ENCODE data around the gene FAM25A. TPM values are rescaled to one million over a fixed set of nuclear protein-coding genes. Genes with fewer than 3 reads are reported as not detected.
"Not testable (repeated sequence)": the region's sequence is repeated elsewhere in the genome, so short reads cannot be mapped to it uniquely, and the experiment has no call there.

FAM25A gene
- total RNA-seq, 1 experiment from 2014 or later: 2.7 TPM

DNA sequence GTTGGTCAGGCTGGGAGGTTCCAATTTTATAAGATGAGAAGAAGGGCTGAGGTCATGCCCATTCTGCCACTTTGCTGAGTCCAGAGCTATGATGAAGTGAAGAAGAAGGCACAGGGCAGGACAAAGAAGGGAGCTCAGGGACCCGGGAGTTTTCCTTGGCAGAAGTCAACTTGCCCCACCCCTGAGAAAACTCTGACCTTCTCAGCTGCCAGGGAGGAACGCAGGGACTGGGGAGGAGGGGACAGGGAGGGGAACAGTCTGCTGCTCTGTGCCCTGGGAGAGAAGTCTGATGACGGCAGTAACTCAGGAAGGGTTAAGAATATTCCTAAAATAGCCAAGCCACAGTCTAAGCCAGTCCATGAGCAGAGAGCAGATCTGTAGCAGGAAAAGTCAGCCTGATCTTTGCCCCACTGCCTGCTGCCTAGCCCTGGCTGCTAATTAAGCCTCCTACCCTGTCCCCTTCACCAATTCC lies 40.1 kb upstream of the FAM25A start:
- H3K79me2 ChIP-seq (ENCODE audit: insufficient read depth, low read length): no peaks in the 10 kb centered on the region
- TF ChIP-seq ZFX (IDR thresholded peaks at IDR 0.05) (no peak), JUND (IDR thresholded peaks at IDR 0.05) (no peak), CEBPB (IDR thresholded peaks at IDR 0.05; ENCODE audit: low read depth) (no peak), ZBTB33 (IDR thresholded peaks at IDR 0.05; ENCODE audit: extremely low read depth, insufficient replicate concordance, low read length) (no peak), YY1 (IDR thresholded peaks at IDR 0.05; ENCODE audit: extremely low read depth, insufficient replicate concordance, low read depth, low read length) (no peak), EZH2 (IDR thresholded peaks at IDR 0.05) (no peak)
- TF ChIP-seq, protein P1, sequence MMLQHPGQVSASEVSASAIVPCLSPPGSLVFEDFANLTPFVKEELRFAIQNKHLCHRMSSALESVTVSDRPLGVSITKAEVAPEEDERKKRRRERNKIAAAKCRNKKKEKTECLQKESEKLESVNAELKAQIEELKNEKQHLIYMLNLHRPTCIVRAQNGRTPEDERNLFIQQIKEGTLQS (IDR thresholded peaks at IDR 0.05): no peak
- ChIA-PET RAD21 (ENCODE audit: low non-redundant PET in 1 of 2, low total read pairs in 2 of 2, uncharacterized antibody in 2 of 2, unreplicated experiment in 2 of 2) (no interaction called here), CTCF (no interaction called here), POLR2A (no interaction called here)
- intact Hi-C loops (cut with micrococcal nuclease): no loop called here
- H3K27me3 ChIP-seq (ENCODE audit: insufficient read depth, low read length): no peaks in the 10 kb centered on the region
- ATAC-seq (peak; percentile 14; the same call in 1 of the 2 replicates), DNase-seq (ENCODE audit: low read depth, low spot score) (no peak)
- no peak overlapping the region for H3K27ac ChIP-seq (ENCODE audit: low read depth, low read length)
- no peaks in the 10 kb centered on the region for H4K20me1 ChIP-seq (ENCODE audit: insufficient read depth)
- H3K9me2 ChIP-seq (ENCODE audit: insufficient read depth): no peaks in the 10 kb centered on the region
- peaks cover 11 to 49% of the 10 kb centered on the region in 2 experiments; a peak in 3 of 4 replicates for H3K4me1 ChIP-seq (ENCODE audit: control insufficient read depth in 1 of 2, insufficient read depth in 2 of 2, low read length in 2 of 2)
- no peaks in the 10 kb centered on the region for H3K36me3 ChIP-seq (ENCODE audit: control insufficient read depth in 1 of 2, insufficient read depth in 2 of 2, low read length in 2 of 2)
- H3K4me3 ChIP-seq (replicated peaks in 1 of 2; ENCODE audit: low read depth in 1 of 2, low read length in 2 of 2): no peak overlapping the region
- H3K4me2 ChIP-seq (ENCODE audit: low read length): peak overlapping the region; percentile 20; the same call in 1 of the 2 replicates
- H2AFZ ChIP-seq (ENCODE audit: low read depth, low read length, poor library complexity, severe bottlenecking): no peak overlapping the region
- H3K9me3 ChIP-seq (ENCODE audit: control insufficient read depth in 1 of 2, insufficient read depth in 1 of 2, low read depth in 1 of 2, low read length in 2 of 2): no peaks in the 10 kb centered on the region
- no peak overlapping the region for H3K9ac ChIP-seq (ENCODE audit: low read length)
- no TSS peak for BruUV-seq (replicated peaks)

- intact Hi-C loops (cut with micrococcal nuclease); DNase-seq (ENCODE audit: low read depth, low spot score); H3K36me3 ChIP-seq (ENCODE audit: control insufficient read depth in 1 of 2, insufficient read depth in 2 of 2, low read length in 2 of 2); H3K27ac ChIP-seq (ENCODE audit: low read depth, low read length); H3K9me3 ChIP-seq (ENCODE audit: control insufficient read depth in 1 of 2, insufficient read depth in 1 of 2, low read depth in 1 of 2, low read length in 2 of 2); CTCF ChIA-PET; H3K9me2 ChIP-seq (ENCODE audit: insufficient read depth); H3K4me2 ChIP-seq (ENCODE audit: low read length); H2AFZ ChIP-seq (ENCODE audit: low read depth, low read length, poor library complexity, severe bottlenecking); ATAC-seq; H3K27me3 ChIP-seq (ENCODE audit: insufficient read depth, low read length); BruUV-seq (replicated peaks); RAD21 ChIA-PET (ENCODE audit: low non-redundant PET in 1 of 2, low total read pairs in 2 of 2, uncharacterized antibody in 2 of 2, unreplicated experiment in 2 of 2); H3K79me2 ChIP-seq (ENCODE audit: insufficient read depth, low read length); POLR2A ChIA-PET; H3K4me3 ChIP-seq (replicated peaks in 1 of 2; ENCODE audit: low read depth in 1 of 2, low read length in 2 of 2); H3K9ac ChIP-seq (ENCODE audit: low read length); H4K20me1 ChIP-seq (ENCODE audit: insufficient read depth): not testable (repeated sequence)
- H3K4me1 ChIP-seq (ENCODE audit: control insufficient read depth in 1 of 2, insufficient read depth in 2 of 2, low read length in 2 of 2): peaks cover 10 to 47% of the 10 kb centered on the region in 2 experiments; a peak in 3 of 4 replicates
These were observed 39.1 kb upstream of the FAM25A start for GRCh38 chr10:86981020-86981419.

Measured in HCT116 (cell line).